Mucosa of stomach (tissue), 1 donor: ENCODE data around the gene KCTD16.

Experiments used
- H3K27me3 ChIP-seq: one replicate; pipeline ENCODE4 v1.7.0; 2013; ENCODE audit warnings: mild to moderate bottlenecking, low read length; ENCODE audit not compliant: control insufficient read depth, insufficient read depth
- H3K36me3 ChIP-seq: one replicate; pipeline ENCODE4 v1.7.0; 2013; ENCODE audit warnings: low read length; ENCODE audit not compliant: control insufficient read depth, insufficient read depth
- H3K4me1 ChIP-seq: one replicate; pipeline ENCODE4 v1.7.0; 2013; ENCODE audit warnings: mild to moderate bottlenecking, low read length; ENCODE audit not compliant: control insufficient read depth, insufficient read depth
- H3K4me3 ChIP-seq: one replicate; pipeline ENCODE4 v1.7.0; 2013; ENCODE audit warnings: low read length
- H3K9ac ChIP-seq: one replicate; pipeline ENCODE4 v1.7.0; 2013; ENCODE audit warnings: mild to moderate bottlenecking, low read length, moderate library complexity
- H3K9me3 ChIP-seq: one replicate; pipeline ENCODE4 v1.7.0; 2013; ENCODE audit warnings: mild to moderate bottlenecking, low read length, moderate library complexity; ENCODE audit not compliant: control insufficient read depth
- donor health status: Pancreatic carcinoma.

Gene KCTD16

DNA sequence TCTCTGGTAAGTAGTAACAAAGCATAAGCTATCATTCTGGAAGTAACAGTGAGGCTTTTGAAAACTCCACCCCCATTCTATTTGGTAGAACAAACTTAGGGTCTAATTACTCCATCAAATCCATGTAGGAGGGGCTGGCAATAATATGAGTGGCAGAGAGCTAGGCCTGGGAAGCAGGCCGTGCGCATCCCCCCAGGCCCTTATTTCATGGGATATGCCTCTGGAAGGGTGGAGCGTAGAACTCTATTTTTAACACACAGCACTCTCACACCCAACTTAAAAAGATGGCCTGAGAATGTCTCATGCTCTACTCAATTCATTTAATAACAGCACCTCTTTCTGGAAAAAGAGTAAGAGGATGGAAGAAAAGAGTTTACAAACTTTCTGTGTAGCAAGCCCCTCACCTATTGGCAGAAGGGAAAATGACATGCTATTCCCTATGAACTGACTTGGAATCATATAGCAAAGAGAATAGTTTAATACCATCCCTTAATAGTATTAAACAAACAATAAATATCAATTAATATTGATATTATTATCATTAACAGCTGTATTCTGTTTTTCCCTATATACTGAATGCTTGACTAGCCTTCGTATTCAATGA lies 233.2 kb downstream of the KCTD16 start:
- H3K4me3 ChIP-seq: no peak overlapping the region
- no peaks in the 10 kb centered on the region for H3K4me1 ChIP-seq
- H3K9me3 ChIP-seq: no peaks in the 10 kb centered on the region
- H3K36me3 ChIP-seq: no peaks in the 10 kb centered on the region
- no peak overlapping the region for H3K9ac ChIP-seq
- no peaks in the 10 kb centered on the region for H3K27me3 ChIP-seq

DNA sequence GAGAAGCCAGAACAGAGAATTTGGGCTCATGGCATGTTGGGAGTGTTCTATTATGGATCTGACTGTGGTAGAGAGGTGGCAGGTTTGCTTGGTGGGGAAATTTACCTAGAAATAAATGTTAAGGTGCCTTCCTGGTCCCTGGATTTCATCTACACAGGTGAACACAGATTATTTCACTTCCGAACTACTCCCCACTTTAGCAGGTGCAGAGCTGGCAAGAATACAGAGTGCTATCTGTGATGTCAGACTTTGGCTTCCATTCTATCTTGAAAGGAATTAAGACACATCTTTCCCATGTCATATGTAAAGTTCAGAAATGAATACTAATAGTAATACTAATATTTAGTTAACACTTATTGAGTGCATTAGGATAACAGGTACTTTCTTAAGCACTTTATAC lies 234.0 kb downstream of the KCTD16 start:
- no peaks in the 10 kb centered on the region for H3K9me3 ChIP-seq
- H3K9ac ChIP-seq: no peak overlapping the region
- no peak overlapping the region for H3K4me3 ChIP-seq
- no peaks in the 10 kb centered on the region for H3K27me3 ChIP-seq
- no peaks in the 10 kb centered on the region for H3K4me1 ChIP-seq
- no peaks in the 10 kb centered on the region for H3K36me3 ChIP-seq

DNA sequence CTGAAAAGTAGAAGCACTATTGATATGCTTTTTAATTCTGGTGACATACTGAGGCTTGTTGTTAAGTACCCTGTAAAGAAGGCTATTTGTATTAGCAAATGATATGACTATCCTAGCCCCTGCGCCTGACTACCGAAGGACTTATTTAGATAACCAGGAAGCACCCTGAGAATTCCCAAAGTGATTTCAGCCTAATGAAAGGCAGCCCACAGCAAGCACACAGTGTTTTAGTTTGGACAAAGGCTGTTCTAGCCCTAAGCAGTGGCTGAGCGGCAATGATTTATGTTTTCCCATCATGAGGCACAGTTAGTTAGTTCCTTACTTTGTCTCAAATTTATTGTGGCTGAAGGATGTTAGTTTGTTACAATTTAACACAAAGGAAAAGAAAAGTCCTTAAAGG lies 235.3 kb downstream of the KCTD16 start:
- Histone ChIP-seq H3K9ac (no peak overlapping the region), H3K9me3 (no peaks in the 10 kb centered on the region), H3K4me1 (no peaks in the 10 kb centered on the region), H3K27me3 (no peaks in the 10 kb centered on the region), H3K36me3 (no peaks in the 10 kb centered on the region), H3K4me3 (no peak overlapping the region)

DNA sequence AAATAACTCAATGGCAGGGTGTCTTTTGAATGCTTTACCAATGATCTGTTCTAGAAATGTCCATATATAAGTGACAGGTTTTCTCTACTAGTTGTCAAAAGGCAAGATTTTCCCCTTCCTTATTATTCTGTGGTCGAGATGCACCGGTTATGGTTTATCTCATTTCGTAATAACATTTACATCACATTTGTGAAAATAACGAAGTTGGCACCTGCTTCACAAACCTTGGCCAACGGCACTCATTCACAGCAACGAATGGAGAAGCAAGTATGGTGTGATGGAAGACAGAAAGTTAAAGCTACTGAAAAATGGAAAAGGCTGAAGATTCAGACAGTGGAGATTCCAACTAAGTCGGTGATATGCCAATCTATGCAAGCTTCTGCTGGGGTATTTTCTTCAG lies 235.8 kb downstream of the KCTD16 start:
- no peaks in the 10 kb centered on the region for H3K9me3 ChIP-seq
- no peaks in the 10 kb centered on the region for H3K4me1 ChIP-seq
- H3K36me3 ChIP-seq: no peaks in the 10 kb centered on the region
- H3K27me3 ChIP-seq: no peaks in the 10 kb centered on the region
- H3K9ac ChIP-seq: no peak overlapping the region
- no peak overlapping the region for H3K4me3 ChIP-seq

DNA sequence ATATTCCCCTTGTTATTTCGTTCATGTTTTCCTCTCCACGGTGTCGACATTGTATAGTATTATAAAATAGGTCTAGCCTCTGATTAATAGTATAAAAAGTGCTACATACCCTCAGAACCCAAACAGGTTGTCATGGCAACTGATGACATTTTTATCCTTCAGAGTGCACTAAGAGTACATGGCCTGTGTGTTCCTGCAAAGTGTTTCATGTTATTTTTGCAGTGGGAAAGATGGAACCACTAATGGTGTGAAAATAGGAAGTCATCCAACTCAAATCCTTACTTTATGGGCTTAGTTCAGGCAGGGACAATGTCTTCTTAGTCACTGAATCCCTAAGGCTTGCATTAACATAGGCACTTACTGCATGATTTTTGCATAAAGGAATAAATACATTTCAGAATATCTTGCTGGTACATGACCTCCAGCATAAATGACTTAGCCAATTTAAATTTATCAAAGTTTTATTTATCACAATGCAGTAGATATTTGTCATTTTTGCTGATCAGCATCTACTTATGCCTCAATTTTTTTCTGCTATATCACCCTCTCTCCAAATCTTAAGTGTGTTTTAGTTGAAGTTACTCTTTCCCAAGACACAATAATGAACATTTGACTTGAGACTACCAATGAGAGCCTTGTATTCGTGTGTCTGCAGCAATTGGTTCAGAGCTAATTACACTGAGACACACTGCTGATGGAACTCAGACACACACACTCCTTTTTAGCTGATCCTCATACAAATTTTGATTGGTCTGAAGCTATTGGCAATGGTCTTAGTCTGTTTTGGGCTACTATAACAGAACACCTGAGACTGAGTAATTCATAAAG lies 243.7 kb downstream of the KCTD16 start:
- Histone ChIP-seq H3K4me3 (no peak overlapping the region), H3K4me1 (no peaks in the 10 kb centered on the region), H3K9ac (no peak overlapping the region), H3K9me3 (no peaks in the 10 kb centered on the region), H3K36me3 (no peaks in the 10 kb centered on the region), H3K27me3 (no peaks in the 10 kb centered on the region)

DNA sequence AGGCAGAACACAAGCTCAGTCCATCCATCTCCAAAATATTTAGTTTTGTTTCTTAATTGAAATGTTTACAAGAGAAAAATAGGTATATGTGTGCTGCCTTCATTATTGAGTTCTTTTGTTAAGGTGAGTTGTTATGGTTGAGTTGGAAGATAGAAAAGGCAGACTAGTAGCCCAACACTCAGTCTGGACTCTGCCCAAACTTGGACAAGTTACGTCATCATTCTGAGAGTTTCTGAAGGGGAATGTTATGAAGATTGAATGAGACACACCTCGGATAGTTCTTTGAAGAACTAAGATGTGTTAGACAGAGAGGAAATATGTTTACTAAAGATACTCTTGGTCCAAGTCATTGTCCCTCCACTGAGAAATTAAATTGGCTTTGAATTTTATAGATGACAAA lies 245.5 kb downstream of the KCTD16 start:
- Histone ChIP-seq H3K36me3 (no peaks in the 10 kb centered on the region), H3K4me3 (no peak overlapping the region), H3K27me3 (no peaks in the 10 kb centered on the region), H3K9me3 (no peaks in the 10 kb centered on the region), H3K9ac (no peak overlapping the region), H3K4me1 (no peaks in the 10 kb centered on the region)

DNA sequence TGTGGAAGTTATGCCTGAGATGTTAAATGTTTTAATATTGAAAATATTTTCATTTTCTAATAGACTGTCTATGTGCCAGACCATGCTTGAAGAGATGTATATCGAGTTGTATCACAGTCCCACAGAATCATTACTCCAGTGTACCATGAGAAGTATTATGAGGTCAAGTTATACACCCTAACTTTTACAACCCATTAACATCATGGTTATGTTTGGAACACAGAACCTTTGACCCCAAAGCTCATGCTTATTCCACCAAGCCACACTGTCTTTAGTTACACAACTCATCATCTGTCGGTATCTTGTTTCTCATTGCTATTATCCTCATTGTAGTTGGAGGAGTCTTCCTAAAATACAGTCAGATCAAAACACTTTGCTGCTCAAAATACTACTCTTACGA lies 248.0 kb downstream of the KCTD16 start:
- Histone ChIP-seq H3K27me3 (no peaks in the 10 kb centered on the region), H3K9ac (no peak overlapping the region), H3K9me3 (no peaks in the 10 kb centered on the region), H3K36me3 (no peaks in the 10 kb centered on the region), H3K4me3 (no peak overlapping the region), H3K4me1 (no peaks in the 10 kb centered on the region)

DNA sequence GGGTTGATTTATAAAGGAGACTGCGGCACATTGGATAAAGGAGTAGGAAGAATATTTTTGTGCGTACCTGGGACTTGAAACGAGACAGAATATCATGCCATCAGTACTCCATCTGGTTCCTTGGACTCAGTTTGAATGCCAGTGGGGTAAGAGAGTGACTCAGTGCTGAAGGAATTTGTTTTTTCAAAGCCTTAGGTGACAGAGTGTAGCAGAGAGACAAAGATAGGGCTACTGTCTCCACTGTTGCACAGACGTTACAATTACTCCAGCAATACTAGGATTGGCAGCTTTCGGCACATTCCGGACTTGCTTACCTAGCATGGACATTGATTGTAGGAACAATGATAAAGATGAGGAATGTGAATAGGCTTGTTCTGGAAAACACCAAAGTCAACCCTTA lies 250.7 kb downstream of the KCTD16 start:
- H3K4me1 ChIP-seq: no peaks in the 10 kb centered on the region
- H3K27me3 ChIP-seq: no peaks in the 10 kb centered on the region
- no peaks in the 10 kb centered on the region for H3K36me3 ChIP-seq

DNA sequence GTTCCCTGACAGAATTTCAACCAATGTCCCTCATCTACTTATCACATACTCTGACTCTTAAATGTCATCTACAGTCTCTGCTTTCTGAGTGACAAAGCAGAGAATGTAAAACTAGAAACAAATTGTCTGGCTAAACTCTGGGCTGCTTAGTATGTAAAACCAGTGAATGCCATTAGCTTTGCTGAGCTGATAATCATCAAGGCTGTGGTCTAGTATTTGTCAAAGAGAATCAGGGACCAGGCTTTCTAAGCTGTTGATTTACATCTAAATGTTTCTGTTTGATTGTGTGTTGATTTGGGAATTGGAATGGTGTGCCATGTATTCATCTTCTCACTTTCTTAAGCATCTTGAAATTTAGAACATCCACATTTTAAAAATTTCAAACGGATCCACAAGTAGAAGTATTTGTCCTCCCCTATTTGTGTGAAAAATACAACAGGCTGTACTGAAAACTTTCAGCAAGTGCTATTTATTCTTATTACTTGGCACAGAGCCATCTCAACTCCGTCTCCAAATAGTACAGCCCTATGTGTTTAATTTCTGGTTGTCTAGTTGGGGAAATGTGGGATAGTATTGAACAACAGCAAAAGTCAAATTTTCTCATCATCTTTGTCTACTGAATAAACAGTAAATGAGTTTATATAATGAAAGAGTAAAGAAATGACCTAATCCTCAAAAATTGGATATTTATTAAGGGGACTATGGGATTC lies 251.5 kb downstream of the KCTD16 start:
- Histone ChIP-seq H3K9me3 (no peaks in the 10 kb centered on the region), H3K4me1 (no peaks in the 10 kb centered on the region), H3K36me3 (no peaks in the 10 kb centered on the region), H3K4me3 (no peak overlapping the region), H3K27me3 (no peaks in the 10 kb centered on the region), H3K9ac (no peak overlapping the region)

More for the DNA sequence above, 250.7 kb downstream of the KCTD16 start:
- no peaks in the 10 kb centered on the region for H3K9me3 ChIP-seq
- H3K4me3 ChIP-seq: no peak overlapping the region
- H3K9ac ChIP-seq: no peak overlapping the region

DNA sequence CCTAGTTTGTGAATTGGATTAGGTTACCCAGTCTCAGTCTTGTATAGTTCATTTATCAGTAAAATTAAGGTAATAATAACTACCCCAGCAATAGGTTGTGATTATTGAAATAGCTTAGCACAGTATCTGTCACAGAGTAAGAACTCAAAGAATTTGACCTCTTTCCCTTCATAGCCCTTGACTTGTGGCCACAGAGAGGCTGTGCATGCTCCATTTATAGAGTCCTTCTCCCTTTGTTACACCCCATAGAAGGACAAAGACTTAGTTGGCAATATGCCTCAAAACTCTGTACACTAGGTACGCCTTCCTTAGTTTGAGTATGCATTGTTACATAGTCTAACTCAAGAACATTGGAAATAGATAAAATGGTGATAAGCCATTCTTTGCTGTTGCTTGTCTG lies 257.2 kb downstream of the KCTD16 start:
- H3K9me3 ChIP-seq: no peaks in the 10 kb centered on the region
- no peaks in the 10 kb centered on the region for H3K36me3 ChIP-seq
- no peaks in the 10 kb centered on the region for H3K27me3 ChIP-seq

DNA sequence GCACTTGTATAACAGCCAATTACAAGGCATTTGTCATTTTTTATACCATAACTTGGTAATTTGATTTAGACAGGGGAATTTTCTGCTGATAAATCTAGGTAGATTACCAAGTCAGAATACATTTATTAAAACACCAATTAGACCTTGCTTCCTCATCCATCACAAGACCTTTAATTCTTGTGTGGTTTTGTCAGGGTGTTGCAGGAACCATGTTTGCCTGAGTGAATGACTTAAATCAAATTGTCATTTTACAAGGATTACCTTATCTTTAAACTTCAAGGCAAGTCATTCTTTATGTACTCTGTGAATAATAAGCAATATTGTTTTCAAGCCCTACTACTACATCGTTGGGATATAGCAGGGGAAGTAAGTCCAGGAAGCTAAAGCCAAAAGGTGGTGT lies 257.7 kb downstream of the KCTD16 start:
- Histone ChIP-seq H3K27me3 (no peaks in the 10 kb centered on the region), H3K4me3 (no peak overlapping the region), H3K9me3 (no peaks in the 10 kb centered on the region), H3K4me1 (no peaks in the 10 kb centered on the region), H3K9ac (no peak overlapping the region), H3K36me3 (no peaks in the 10 kb centered on the region)

More for the DNA sequence above, 257.2 kb downstream of the KCTD16 start:
- Histone ChIP-seq H3K4me1 (no peaks in the 10 kb centered on the region), H3K4me3 (no peak overlapping the region), H3K9ac (no peak overlapping the region)

DNA sequence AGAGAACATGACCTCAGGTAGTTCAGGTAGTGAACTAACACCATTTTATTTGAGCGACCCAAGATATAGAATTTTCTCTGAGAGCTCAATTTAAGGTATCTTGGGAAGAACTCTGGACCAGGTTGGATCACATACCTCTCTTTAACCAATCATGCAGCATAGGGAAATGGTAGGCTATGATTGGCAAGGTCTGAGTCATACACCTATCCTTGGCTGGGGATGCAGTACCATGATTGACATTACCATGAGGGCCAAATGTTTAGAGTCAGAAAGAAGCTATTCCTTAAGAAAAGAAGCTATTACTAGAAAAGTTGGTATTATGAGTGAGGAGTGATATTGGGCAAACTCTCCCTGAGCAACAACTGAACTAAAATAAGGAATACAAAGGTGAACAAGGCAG lies 258.7 kb downstream of the KCTD16 start:
- Histone ChIP-seq H3K4me1 (no peaks in the 10 kb centered on the region), H3K36me3 (no peaks in the 10 kb centered on the region), H3K9me3 (no peaks in the 10 kb centered on the region), H3K4me3 (no peak overlapping the region), H3K27me3 (no peaks in the 10 kb centered on the region), H3K9ac (no peak overlapping the region)
